Activated CD4-positive, CD25-positive, alpha-beta regulatory T cell treated with anti-CD3 and anti-CD28 coated beads, Interleukin-2, amount 50 U/mL, for 24 hours (primary cell): ENCODE data around the gene B3GAT1.

Source experiments
- ATAC-seq, 2 donors: fragments of 150-1000 bp; cut with Tn5 transposase; one replicate each; pipeline ENCODE4 v1.10.0; 2021; ENCODE audit warnings: mild to moderate bottlenecking in 1 of 2, moderate library complexity in 1 of 2

Gene B3GAT1

GRCh38 chr11:134409552-134410429 lies 2.3 kb downstream of the B3GAT1 start:
- no peak for ATAC-seq

DNA sequence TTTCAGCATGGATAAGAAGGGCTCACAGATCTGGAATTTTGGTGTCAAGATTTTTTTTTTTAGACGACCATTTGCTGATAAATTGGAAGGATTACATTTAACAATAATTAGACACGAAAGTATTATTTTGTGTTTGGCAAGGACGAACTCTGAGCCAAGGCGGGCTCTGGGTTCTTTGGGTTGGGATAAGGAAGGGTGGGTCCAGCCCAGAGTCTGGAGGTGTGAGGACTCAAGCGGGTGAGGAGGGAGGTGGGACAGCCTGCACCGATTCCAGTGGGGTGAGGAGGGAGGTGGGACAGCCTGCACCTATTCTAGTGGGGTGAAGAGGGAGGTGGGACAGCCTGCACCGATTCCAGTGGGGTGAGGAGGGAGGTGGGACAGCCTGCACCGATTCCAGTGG lies 4.1 kb downstream of the B3GAT1 start:
- no peak for ATAC-seq

DNA sequence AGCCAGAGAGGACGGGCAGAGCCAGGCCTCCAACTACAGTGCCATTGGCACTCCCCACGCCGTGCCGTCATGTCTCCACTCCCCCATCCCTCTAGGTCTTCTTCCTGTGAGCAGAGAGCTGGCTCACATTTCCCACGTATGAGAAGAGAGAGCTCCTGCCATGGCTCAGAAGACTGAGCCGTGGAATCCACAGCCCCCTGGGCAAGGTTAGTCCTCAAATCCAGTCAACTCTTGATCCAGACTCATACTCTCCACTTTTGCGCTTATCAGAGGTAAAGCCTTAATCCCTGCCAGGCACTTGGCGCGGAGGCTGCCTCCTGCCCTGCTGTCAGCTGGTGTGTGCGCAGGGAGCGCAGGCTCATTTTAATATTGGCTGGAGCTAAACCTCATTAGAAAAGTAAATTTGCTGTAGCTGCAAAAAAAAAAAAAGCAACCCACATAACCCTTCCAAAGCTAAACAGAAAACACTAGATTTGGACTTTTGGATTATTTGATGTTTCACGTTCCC lies 4.7 kb downstream of the B3GAT1 start:
- no peak for ATAC-seq

DNA sequence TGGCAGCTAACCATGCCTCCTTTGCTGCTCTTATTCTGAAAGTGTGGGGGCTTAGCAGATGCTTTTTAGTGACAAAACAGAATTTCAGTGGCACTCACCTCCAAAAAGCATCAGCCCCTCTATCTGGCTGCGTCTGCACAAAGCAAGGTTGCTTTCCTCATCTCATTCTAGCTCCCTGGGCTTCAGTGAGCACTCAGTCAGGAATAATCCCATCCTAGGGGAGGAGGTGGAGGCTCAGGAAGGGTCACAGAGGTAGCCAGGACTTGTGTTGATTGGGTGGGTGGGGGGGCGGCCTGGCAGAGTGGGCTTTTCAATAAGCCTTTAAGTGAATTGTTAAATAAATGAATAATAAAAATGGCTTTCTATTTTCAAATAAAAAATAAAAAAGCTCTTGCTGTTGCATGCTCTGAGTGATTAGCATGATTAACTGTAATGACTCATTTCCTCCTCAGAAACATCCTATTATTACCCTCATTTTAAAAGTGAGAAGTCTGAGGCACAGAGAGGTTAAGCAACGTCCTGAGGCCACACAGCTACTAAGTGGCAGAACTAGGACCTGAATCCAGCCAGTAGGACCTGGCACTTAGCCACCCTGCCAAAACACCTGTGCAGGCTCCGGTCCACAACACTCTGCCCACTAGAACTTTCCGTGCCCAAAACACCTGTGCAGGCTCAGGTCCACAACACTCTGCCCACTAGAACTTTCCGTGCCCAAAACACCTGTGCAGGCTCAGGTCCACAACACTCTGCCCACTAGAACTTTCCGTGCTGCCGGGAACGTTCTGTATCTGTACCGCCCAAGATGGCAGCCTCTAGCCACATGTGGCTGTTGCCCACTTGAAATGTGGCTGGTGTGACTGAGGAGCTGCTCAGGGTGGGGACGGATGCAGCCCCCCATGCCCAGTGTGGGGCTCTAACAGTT lies 5.5 kb downstream of the B3GAT1 start:
- ATAC-seq, result peak; percentile 46 to 76

DNA sequence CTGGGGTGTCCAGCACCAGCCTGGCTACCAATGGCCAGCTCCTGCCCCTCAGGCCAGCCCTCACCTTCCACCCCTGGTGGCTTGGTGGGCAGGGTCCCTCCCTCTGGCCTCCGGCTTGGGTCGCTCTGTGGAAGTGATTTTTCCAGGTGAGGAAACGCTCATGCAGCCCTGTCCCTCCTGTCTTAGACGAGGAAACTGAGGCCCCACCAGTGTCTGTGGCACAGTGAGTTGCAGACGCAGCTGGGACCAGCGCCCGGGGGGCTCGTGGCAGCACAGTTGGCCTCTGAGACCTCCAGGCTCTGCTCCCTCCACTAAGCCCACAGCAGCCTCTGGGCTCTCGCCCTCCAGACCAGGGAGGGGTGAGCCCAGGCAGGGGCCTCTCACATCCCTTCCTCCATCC lies 6.2 kb downstream of the B3GAT1 start:
- no peak for ATAC-seq

DNA sequence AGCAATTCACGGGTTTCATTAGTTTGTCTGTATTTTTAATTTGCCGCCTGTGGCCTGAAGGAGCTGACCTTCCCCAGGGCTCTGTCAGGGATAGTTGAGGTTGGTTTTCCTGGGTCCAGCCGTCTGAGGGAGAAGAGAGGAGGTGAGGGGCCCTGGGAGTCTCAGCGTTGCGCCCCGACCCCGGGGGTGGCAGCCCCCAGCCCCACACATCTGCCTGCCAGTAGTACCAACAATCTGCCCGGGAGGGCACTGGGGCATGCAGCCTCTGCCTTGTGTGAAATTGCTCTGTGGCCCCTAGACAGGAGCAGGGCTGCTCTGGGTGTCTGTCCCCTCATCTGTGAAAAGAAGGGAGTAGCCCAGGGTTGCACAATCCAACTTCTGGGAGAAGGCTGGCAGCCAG lies 6.6 kb downstream of the B3GAT1 start:
- no peak for ATAC-seq

DNA sequence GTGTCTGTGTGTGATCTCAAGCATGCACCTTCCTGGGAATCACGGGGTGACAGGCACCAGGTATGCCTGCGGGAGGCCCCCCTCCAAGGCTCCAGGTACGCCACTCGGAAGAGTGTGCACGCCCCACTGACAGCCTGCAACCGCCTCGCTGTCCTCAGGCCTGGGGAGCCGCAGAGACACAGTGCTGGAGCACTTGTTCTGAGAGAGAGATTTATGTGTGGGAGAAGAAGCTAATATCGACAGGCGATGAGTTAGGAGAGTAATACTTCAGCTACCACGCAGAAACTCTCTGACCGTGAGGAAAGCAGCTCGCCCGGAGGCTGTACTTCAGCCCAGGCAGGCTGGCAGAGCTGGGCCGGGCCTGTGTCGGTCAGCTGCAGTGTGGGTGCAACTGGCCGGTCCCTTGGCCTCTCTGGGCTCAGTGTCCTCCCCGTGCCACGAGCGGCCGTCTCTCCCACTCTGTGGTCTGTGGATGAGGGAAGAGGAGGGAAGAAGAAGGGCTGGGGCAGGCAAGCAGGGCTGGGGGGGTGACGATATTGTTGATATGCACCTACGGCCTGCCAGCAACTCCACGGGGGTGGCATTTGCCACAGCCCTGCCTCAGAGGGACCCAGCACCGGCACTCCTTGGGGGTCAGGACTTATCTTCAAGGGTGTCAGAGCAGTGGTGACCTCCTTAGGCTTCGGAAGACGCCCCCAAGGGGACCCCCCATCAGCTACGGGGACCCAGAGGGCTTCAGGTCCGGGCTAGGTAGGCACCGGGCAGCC lies 7.3 kb downstream of the B3GAT1 start:
- ATAC-seq, result no peak

GRCh38 chr11:134402910-134403309 lies 9.1 kb downstream of the B3GAT1 start:
- ATAC-seq, result no peak

- no peak for ATAC-seq
Measured at GRCh38 chr11:134401825-134402809, 9.9 kb downstream of the B3GAT1 start.

DNA sequence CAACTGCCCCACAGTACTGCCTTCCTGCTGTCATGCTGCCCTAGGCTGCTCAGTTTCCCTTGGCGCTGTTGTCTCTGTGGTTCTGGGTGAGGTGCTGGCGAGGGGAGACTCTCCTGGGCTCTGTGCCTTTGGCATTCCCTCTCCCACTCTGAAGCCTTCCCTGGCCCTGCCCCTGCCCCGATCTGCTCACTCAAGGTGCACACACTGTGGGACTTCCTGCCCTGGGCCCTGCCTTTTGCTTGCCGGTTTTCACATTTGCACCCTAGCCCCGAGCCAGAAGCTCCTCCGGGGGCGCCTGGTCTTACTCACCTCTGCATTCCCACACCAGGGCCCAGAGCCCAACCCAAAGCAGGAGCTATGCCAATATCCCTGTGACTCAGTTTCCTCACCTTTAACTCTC lies 12.0 kb downstream of the B3GAT1 start:
- ATAC-seq, result no peak

DNA sequence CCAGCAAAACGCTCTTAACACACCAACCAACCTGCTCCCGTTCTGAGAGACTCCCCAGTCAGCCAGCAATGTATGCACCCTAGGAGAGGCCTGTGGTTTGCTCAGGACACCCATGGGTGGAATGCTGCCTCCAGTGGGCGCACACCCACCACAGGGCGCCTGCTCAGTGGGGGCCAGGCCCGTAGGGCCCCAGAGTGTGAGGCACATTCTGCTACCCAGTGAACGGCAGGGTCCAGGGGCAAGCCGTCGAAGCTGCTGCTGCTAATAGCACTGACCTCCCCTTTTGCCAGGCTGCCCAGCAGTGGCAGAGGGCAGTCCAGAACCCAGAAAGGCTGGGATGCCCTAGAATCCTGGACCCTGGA lies 12.8 kb downstream of the B3GAT1 start:
- ATAC-seq, result no peak

DNA sequence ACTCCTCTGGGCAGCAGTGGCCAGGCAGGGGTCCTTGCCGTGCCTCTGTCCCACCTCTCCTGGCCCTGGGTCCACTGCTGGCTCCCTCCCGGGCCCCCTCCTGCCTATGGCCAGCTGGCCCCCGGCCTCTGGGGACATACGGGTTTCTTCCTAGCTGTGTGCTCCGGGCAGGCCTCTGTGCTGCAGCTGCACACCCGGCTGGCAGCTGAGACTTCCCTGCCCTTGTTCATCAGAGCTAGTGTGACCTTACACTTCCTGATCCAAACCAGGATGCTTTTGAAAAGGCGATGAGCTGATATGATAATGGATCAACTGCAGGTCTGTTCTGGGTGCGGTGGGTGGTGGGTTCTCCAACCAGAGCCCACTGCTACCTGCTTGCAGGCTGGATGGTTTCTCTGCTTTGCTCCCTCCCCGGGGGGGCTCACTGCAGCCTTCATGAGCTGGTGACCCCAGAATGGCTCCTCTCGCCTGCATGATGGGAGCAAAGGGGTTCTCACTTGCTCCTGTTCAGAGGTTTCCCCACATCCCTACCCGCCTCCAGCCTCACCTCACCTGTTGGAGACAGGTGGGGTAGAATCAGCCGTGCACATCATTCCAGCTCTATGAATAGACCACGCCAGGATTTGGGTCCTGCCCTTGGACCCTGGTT lies 13.3 kb downstream of the B3GAT1 start:
- ATAC-seq, result no peak

GRCh38 chr11:134398079-134398444 lies 14.0 kb downstream of the B3GAT1 start:
- ATAC-seq, result no peak

DNA sequence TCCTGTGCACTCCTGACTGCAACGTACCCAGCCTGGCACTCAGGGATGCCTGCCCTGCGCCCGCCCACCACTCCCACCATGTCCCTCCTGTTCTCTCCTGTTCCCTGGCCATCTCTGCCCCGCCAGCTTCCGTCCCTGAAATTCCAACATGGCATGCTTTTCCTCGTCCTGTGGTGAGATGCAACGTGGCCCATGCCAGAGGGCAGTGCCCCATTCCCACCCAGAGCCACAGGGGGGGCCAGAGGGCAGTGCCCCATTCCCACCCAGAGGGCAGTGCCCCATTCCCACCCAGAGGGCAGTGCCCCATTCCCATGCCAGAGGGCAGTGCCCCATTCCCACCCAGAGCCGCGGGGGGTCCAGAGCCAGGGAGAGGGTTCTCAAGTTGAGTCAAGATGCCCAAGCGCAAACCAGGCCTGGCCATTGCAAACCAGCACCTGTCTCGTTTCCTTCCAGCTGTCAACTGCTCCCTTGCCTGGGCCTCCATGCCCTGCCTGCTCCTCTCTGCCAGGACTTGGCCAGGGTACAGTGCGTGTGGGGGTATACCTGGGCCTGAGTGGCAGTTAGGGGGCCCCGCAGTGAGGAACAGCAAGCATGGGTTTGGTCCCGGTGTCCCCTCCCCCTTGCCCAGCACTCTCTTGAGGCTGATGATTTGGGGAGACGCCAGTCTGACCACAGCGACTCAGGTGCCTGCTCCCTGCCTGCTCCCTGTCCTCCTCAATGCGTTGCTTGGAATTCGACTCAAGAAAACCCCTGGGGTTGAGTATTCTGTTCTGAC lies 14.6 kb downstream of the B3GAT1 start:
- no peak for ATAC-seq

GRCh38 chr11:134395002-134395401 lies 17.0 kb downstream of the B3GAT1 start:
- no peak for ATAC-seq

DNA sequence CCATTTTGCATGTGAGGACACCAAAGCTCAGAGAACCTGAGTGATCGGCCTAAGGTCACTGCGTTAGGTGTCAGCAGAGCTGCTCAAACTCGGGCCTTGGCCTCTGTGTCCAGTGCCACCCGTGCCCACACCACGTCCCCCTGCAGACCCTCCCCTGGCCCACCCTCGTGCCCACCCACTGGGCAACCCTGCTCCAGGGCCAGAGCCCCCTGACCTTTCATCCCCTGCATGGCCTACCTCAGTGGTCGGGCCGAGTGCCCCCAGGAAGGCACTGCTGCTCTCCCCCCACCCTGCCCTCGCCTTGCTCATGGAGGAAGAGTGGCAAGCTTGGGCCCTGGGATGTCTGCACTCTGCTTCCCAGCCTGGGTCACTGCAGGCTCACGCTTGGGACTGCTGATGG lies 17.7 kb downstream of the B3GAT1 start:
- ATAC-seq, result no peak

DNA sequence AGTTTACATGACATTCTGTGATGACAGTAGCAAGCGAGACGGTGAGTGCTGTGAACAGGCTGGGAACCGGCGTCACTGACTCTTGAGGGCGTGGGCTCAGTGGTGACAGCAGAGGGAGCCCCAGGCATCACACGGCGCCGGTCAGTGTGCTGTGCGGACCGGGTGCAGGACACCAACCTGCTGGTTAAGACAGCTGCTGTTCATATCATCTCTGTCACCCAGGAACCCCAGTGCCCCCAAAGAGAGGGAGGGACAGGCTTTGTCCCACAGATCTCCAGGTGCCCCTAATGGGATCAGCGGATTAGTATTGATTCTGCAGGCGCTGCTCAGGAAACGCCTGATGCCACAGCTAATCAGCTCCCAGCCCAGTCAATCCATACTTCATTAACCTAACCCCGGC lies 18.4 kb downstream of the B3GAT1 start:
- no peak for ATAC-seq

DNA sequence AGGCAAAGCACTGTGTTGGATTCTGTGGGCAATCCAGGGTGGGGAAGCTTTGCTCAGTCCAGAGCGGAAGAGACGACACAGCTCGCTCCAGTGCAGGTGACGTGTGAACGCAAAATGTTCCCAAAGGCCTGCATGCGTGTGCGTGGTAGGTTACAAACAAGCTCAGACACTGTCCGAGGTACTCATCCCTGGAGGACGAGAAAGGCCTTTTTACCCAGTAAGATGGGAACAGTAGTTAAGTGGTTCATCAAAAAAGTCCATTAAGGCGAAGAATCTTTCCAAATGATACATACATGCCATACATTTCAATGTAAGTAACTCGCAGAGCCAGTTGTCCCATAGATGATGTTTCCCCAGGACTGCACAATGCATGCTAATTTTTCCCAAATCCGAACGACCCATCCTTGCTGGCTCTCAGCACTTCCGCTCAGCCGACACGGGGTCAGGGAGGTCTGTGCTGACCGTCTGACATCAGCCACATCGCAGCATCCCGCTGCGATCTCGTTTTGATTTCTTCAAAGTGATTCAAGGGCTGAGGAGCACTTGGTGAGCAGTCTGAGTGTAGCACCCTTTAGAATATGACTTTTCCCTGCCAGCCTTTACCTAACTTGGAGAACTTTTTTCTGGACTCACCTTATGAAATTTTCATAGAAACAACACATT lies 19.0 kb downstream of the B3GAT1 start:
- ATAC-seq, result no peak

GRCh38 chr11:134391656-134392055 lies 20.4 kb downstream of the B3GAT1 start:
- no peak for ATAC-seq
